IMR-90 (cell line): ENCODE results near the gene NRCAM.

Source experiments
- CEBPB ChIP-seq: IDR thresholded peaks from 2 replicates; pipeline ENCODE4 v1.6.1; 2012; ENCODE audit warnings: low read depth, low read length, improper control_type of control experiment
- CHD1 ChIP-seq: IDR thresholded peaks from 2 replicates; pipeline ENCODE4 v1.6.1; 2012; ENCODE audit warnings: low read depth, low read length, improper control_type of control experiment
- FOS ChIP-seq: fragments of 150-350 bp; IDR thresholded peaks from 2 replicates; pipeline ENCODE4 v1.6.1; 2016; ENCODE audit warnings: low read depth, low read length
- POLR2A ChIP-seq: IDR thresholded peaks from 2 replicates; pipeline ENCODE4 v1.6.1; 2012; ENCODE audit warnings: mild to moderate bottlenecking, low read depth, low read length
- RCOR1 ChIP-seq: IDR thresholded peaks from 2 replicates; pipeline ENCODE4 v1.6.1; 2012; ENCODE audit warnings: mild to moderate bottlenecking, low read length, improper control_type of control experiment; ENCODE audit not compliant: insufficient replicate concordance
- RFX5 ChIP-seq: IDR thresholded peaks from 2 replicates; pipeline ENCODE4 v1.8.0; 2012; ENCODE audit warnings: low read depth, mild to moderate bottlenecking, low read length, moderate library complexity
- SMC3 ChIP-seq: fragments of 150-350 bp; IDR thresholded peaks from 2 replicates; pipeline ENCODE4 v1.6.1; 2016; ENCODE audit warnings: low read depth, mild to moderate bottlenecking, antibody characterized with exemption, low read length, moderate library complexity
- TF ChIP-seq, protein P1 (sequence below): conservative IDR thresholded peaks from 2 replicates; pipeline ENCODE4 v1.5.1; 2012; ENCODE audit warnings: mild to moderate bottlenecking, low read depth, low read length, improper control_type of control experiment
- TF ChIP-seq, protein P2 (sequence below): fragments of 150-350 bp; IDR thresholded peaks from 2 replicates; pipeline ENCODE4 v1.6.1; 2017; ENCODE audit warnings: mild to moderate bottlenecking, antibody characterized with exemption, low read length, low read depth

DNA sequence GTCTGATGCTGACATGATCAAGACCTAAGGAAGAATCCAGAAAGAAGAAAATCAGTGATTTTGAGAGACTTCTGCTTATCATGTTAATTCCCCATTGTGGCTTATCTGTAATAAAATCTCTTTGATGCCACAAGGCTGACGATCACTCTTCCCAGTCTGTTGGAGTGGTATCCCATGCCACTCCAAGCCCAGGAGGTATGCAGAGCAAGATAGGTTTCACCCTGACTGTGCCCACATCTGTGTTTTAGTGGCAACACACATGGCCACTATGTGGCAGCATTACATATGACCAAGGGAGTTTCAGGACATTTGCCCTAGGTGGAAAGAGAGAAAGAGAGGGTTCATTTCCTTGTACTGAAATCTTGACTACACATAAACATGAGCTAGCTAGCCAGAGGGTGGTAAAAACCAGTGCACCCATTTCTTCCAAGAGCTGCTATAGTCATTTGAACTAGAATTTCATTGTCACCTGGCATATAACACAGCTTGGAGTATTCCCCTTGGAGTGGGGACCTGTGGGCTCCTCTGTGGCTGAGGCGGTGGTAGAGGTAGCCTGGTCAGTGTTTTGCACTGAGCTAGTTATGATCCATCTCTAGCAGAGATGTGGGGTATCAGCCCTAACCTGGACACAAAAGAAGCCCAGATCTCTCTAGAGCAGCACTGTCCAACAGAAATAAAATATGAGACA is 346.9 kb downstream of the NRCAM start:
- TF ChIP-seq CHD1 (no peak), RCOR1 (no peak), CEBPB (no peak), POLR2A (no peak), SMC3 (no peak), RFX5 (no peak), FOS (no peak)
- TF ChIP-seq, protein P1, sequence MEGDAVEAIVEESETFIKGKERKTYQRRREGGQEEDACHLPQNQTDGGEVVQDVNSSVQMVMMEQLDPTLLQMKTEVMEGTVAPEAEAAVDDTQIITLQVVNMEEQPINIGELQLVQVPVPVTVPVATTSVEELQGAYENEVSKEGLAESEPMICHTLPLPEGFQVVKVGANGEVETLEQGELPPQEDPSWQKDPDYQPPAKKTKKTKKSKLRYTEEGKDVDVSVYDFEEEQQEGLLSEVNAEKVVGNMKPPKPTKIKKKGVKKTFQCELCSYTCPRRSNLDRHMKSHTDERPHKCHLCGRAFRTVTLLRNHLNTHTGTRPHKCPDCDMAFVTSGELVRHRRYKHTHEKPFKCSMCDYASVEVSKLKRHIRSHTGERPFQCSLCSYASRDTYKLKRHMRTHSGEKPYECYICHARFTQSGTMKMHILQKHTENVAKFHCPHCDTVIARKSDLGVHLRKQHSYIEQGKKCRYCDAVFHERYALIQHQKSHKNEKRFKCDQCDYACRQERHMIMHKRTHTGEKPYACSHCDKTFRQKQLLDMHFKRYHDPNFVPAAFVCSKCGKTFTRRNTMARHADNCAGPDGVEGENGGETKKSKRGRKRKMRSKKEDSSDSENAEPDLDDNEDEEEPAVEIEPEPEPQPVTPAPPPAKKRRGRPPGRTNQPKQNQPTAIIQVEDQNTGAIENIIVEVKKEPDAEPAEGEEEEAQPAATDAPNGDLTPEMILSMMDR = no peak
- TF ChIP-seq, protein P2, sequence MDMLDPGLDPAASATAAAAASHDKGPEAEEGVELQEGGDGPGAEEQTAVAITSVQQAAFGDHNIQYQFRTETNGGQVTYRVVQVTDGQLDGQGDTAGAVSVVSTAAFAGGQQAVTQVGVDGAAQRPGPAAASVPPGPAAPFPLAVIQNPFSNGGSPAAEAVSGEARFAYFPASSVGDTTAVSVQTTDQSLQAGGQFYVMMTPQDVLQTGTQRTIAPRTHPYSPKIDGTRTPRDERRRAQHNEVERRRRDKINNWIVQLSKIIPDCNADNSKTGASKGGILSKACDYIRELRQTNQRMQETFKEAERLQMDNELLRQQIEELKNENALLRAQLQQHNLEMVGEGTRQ = no peak
